Activated T-cell treated with anti-CD3 and anti-CD28 coated beads for 1 hour (primary cell): ENCODE results near the gene AKR7A3.

Experiments
- DNase-seq: peaks from one replicate; pipeline ENCODE4 v3.0.0-alpha.2; 2020; ENCODE audit warnings: low read depth

AKR7A3 gene

GRCh38 chr1:19251305-19252196, 37.0 kb downstream of the AKR7A3 start, which contains the start of the genes EMC1 and MRTO4:
EMC1 (minus strand) TSS chr1:19251524; CDS start chr1:19251509, 15 bp downstream.
MRTO4 (plus strand) TSS chr1:19251805; CDS start chr1:19251836, 31 bp downstream.
- DNase-seq: peak; percentile 89

DNA sequence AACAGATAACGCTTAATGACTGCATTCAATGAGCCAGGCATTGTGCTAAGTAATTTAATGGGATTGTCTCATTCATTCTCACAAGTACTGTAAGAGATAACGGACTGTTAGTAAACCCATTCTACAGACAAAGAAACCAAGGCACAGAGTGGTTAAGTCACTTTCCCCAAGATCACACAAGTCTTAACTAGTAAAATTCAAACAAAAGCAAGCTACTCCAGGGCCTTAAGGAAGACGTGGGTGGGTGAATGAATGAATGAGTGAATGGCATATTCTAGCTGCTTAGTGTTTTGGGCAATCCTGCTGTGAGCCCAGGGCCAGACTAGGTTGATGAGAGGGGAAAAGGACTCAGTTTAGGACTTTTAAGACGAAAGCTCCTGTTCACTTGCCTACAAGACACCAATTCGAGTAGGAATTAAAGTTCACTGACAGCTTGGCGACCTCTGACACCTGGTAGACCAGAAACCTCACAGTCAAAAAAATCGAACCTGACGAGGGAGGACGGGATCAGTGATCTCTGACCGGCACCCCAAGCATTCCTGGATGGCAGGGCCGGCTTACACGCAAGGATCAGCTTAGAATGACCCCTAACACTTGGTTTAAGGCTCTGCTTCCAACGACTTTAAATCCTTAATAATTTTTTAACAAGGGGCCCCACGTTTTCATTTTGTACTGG, 37.8 kb downstream of the AKR7A3 start:
- DNase-seq: no peak

- DNase-seq: peak; percentile 61
These were observed 47.7 kb downstream of the AKR7A3 start for GRCh38 chr1:19240673-19241538.

GRCh38 chr1:19239876-19240275, 48.7 kb downstream of the AKR7A3 start:
- DNase-seq: no peak

DNA sequence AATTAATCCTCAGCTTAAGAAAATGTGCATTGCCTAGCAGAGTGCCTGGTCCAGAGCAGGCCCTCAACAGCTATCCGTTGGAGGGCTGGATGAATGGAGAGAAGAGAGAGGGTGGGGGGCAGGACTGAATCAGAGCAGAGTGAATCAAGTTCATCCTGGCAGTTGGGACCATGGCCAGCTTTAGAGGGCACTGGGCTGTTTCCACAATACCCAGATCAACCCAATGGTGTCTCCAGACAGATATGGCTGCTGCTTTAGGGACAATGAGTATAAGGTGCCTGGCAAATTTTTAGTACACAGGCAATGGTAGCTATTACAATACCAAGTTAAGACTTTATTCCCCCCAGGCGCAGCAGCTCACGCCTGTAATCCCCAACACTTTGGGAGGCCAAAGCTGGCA, 54.3 kb downstream of the AKR7A3 start:
- no peak for DNase-seq
